LoVo (cell line): ENCODE results near the gene SMAD5.

ENCODE experiments used
- DNase-seq: peaks from one replicate; pipeline ENCODE4 v3.0.0-alpha.2; 2016; ENCODE audit warnings: low spot score

SMAD5 gene

DNA sequence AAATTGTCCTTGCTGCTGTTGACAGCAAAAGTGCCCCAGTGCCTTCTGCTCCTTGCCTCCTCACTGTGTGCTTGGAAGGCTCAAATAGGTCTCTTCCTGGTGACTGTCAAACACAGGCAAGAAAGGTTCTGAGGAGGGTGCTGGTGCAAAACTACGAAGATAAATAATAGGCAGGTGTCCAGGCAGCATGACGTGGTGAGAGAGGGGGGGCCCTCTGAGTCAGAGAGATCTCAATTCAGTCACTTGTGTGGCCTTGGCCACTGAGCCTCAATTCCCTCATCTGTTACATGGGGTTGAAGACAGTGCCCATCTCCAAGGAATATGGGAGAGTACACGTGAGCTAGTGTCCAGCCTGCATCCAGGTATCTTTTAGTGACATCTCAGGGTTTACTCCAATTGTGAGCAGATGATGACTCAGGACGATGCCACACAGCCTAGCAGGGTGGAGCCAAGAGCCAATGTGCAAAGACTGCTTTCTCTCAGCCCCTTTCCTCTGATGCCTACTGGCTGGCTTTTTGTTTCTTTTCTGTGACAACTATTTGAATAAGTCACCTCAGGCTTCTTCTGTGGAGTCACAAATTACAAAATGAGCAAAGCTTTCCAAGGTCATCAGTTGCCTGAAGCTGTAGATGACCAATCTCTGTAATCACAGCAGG is 90.1 kb downstream of the SMAD5 start:
- no peak for DNase-seq

DNA sequence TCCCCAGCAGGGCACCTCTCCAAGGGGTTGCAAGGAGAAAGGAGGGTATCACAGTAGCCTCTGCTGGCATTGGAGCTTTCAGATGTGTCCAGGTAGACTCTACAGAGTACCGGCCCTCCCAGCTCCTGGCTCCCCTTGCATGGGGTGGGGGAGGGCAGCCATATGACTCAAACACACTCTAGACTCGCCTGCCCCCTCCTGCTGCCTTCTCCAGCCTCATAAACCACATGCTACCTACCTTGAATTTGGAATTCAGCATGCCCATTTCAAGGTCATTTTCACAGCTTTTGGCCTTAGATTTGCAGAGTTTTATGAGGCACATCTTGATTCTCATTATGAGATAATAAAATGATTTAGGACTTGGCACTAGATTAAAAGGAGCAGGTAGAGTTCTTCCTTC is 93.2 kb downstream of the SMAD5 start:
- no peak for DNase-seq

DNA sequence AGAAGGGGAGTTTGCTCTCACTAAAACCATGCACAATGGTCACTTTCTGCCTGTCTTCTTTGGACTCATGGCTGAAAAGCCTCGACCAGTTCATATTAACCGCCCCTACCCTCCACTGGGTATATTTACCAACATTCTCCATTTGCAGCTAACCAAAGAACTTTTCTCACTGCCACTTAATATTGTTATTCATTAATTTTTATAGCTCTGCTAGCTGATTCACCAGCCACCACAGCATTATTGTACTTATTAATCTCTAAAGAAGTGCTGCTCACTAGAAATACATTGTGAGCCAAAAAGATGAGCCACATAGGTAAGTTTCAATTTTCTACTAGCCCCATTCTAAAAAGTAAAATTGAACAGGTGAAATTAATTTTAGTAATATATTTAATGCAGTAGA is 93.8 kb downstream of the SMAD5 start:
- no peak for DNase-seq

DNA sequence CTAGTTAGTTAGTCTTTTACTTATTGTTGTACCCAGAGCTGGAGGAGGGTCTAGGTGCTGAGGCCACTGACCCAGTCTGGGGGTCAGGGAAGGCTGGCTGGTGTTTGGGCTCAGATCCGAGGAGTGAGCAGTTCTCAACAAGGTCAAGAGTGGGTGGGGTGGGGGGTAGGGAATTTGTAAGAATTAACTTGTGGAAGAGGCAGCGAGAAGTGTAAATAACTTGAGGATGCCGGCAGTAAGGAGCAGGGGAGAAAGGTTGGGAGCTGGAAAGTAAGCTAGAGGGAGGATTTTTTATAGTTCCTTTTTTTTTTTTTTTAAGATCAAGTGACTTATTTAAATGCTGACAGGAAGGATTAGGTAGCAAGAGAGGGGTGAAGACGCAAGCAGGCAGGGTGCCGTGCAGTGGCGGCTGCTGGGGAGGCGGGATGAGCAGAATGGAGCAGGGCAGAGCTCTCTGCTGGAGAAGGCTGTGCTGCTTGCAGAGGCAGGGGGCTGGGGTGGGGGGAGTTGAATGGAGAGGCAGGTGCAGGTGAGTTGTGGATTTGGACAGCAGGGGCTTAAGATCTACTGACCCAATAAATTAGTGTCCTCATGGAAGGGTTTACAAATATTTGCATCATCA is 95.6 kb downstream of the SMAD5 start:
- DNase-seq: no peak

DNA sequence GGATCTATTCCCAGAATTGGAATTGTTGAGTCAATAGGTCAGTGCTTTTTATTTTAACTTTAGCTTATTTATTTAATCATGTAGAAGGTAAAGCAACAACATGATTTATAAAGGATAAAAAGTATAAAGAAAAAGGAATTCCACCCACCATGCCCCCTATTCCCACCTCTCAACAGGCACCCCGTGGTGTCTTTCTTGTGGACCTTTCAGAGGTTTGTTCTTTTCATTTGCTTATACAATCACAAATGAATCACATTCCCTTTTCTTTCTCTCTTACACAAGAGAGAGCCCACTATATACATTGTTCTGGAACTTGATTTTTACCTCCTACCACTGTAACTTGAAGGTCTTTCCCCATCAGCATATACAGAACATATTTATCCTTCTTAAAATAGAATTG is 97.5 kb downstream of the SMAD5 start:
- no peak for DNase-seq

DNA sequence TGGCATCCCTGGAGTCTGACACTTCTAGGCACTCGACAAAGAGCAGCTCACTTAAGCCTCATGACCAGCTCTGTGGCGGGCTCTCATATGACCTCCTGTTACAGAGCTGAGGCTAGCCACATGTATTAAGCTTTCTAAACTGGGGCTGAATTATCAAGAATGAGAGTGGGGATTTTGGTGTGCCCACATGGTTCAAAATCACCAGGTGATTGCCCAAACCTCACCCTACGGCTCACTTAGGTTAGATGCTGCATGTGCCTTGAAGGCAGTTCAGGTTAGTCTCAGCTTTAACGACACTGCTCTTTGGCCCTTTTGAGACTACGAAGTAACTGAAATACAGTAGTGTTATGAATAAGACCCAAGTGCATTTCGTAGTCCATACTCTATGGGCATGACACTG is 99.7 kb downstream of the SMAD5 start:
- no peak for DNase-seq
